Smooth muscle cell (in vitro differentiated cells): ENCODE data around the gene PRSS12. TPM values are rescaled to one million over a fixed set of nuclear protein-coding genes. Genes with fewer than 3 reads are reported as not detected.
A peak's percentile ranks its signal among the peaks of the same experiment; 100 is the strongest.
"Not testable (repeated sequence)": the region's sequence is repeated elsewhere in the genome, so short reads cannot be mapped to it uniquely, and the experiment has no call there.

Source experiments
- DNase-seq: peaks from one replicate; lab custom pipeline; 2025; ENCODE audit not compliant: unreplicated experiment; lab: John Stamatoyannopoulos, UW
- H2AFZ ChIP-seq: fragments of 200-600 bp; sonication (generic); 2 replicates; pipeline ENCODE4 v1.6.0; 2016; ENCODE audit warnings: antibody characterized with exemption, low read depth, mild to moderate bottlenecking
- H3F3A ChIP-seq: fragments of 200-600 bp; sonication (generic); 2 replicates; pipeline ENCODE4 v1.6.0; 2017; ENCODE audit warnings: antibody characterized with exemption, low read depth
- H3K27ac ChIP-seq: fragments of 200-600 bp; sonication (generic); 2 replicates; pipeline ENCODE4 v1.5.1; 2016; ENCODE audit warnings: low read depth, mild to moderate bottlenecking
- H3K27me3 ChIP-seq: fragments of 200-600 bp; sonication (generic); 2 replicates; pipeline ENCODE4 v1.6.1; 2016; ENCODE audit warnings: low read depth, mild to moderate bottlenecking
- H3K36me3 ChIP-seq: fragments of 200-600 bp; sonication (generic); 2 replicates; pipeline ENCODE4 v1.5.1; 2016; ENCODE audit warnings: low read depth
- H3K4me1 ChIP-seq: fragments of 200-600 bp; sonication (generic); 2 replicates; pipeline ENCODE4 v1.5.1; 2016; ENCODE audit warnings: low read depth
- H3K4me2 ChIP-seq: fragments of 200-600 bp; sonication (generic); 2 replicates; pipeline ENCODE4 v1.6.0; 2016; ENCODE audit warnings: mild to moderate bottlenecking
- H3K4me3 ChIP-seq: fragments of 200-600 bp; sonication (generic); 2 replicates; pipeline ENCODE4 v1.5.1; 2016; ENCODE audit warnings: mild to moderate bottlenecking
- H3K79me2 ChIP-seq: fragments of 200-600 bp; sonication (generic); 2 replicates; pipeline ENCODE4 v1.6.0; 2016; ENCODE audit warnings: low read depth, mild to moderate bottlenecking
- H3K9ac ChIP-seq: fragments of 200-600 bp; sonication (generic); 2 replicates; pipeline ENCODE4 v1.6.0; 2016; ENCODE audit warnings: low read depth
- H3K9me3 ChIP-seq: fragments of 200-600 bp; sonication (generic); replicated peaks from 2 replicates; pipeline ENCODE4 v1.5.1; 2016; ENCODE audit warnings: low read depth
- H4K20me1 ChIP-seq: fragments of 200-600 bp; sonication (generic); 2 replicates; pipeline ENCODE4 v1.6.0; 2016; ENCODE audit warnings: low read depth
- CTCF ChIP-seq: fragments of 200-600 bp; sonication (generic); IDR thresholded peaks from 2 replicates; pipeline ENCODE4 v1.5.1; 2017; ENCODE audit warnings: borderline replicate concordance, mild to moderate bottlenecking, antibody characterized with exemption; ENCODE audit not compliant: insufficient read depth, poor library complexity, severe bottlenecking
- WGBS: methylation state at CpG from one replicate; pipeline ENCODE4 v1.1.7; 2016; ENCODE audit warnings: low lambda C conversion rate; 5-methylcytosine and 5-hydroxymethylcytosine counted together
- polyA plus RNA-seq: library from polyadenylated mRNA; unstranded; fragments of >200 nt; fragmentation: Nextera tagmentation; extraction: Ambion mirVana; gene quantifications from 2 replicates; pipeline ENCODE4 v1.2.1, GENCODE V29; 2016
- total RNA-seq: library from RNA; depleted of rRNA; stranded (reverse); fragments of >200 nt; gene quantifications from 2 replicates; pipeline ENCODE4 v1.2.3, GENCODE V29; 2014

PRSS12 gene
- total RNA-seq, result 18.8 and 24.5 TPM in 2 replicates
- 9.9 and 28.3 TPM in 2 replicates for polyA plus RNA-seq

GRCh38 chr4:118352843-118353533 lies at the start of gene PRSS12:
TSS of gene PRSS12 (minus strand) at chr4:118353003. CDS start at chr4:118352720, 283 bp downstream.
- Histone ChIP-seq H3K4me1 (peaks cover 4% of the 10 kb centered on the region), H3F3A (no peaks in the 10 kb centered on the region), H3K36me3 (no peaks in the 10 kb centered on the region), H3K27me3 (peaks cover 36% of the 10 kb centered on the region), H4K20me1 (no peaks in the 10 kb centered on the region), H2AFZ (peak within 1 kb of the TSS; percentile 98), H3K9ac (peak within 1 kb of the TSS; percentile 41), H3K27ac (no peak within 1 kb of the TSS), H3K4me2 (peak within 1 kb of the TSS; percentile 99), H3K4me3 (peak within 1 kb of the TSS; percentile 70), H3K9me3 (no peaks in the 10 kb centered on the region), H3K79me2 (no peaks in the 10 kb centered on the region)
- peak; percentile 80 for TF ChIP-seq CTCF
- WGBS, result 4% methylated on average over 47 of the region's 59 CpGs
- DNase-seq, result peak; percentile 8

- Histone ChIP-seq H3K9ac (no peak overlapping the region), H3K27ac (peak overlapping the region; percentile 37), H3K36me3 (no peaks in the 10 kb centered on the region), H3K4me1 (peaks cover 19% of the 10 kb centered on the region), H3K4me3 (no peak overlapping the region), H3K79me2 (no peaks in the 10 kb centered on the region), H3K4me2 (peak overlapping the region; percentile 64), H3K27me3 (no peaks in the 10 kb centered on the region), H4K20me1 (no peaks in the 10 kb centered on the region), H3F3A (no peaks in the 10 kb centered on the region), H2AFZ (peak overlapping the region; percentile 24), H3K9me3 (no peaks in the 10 kb centered on the region)
- DNase-seq, result no peak
- no peak for TF ChIP-seq CTCF
- 62% methylated on average over 3 of the region's 3 CpGs for WGBS
Observed at GRCh38 chr4:118400356-118400755, 47.6 kb upstream of the PRSS12 start.

GRCh38 chr4:118399883-118400282 lies 47.1 kb upstream of the PRSS12 start:
- H3K27me3 ChIP-seq, H3K79me2 ChIP-seq, DNase-seq, H3K9ac ChIP-seq, H3K4me3 ChIP-seq, H4K20me1 ChIP-seq, H3K9me3 ChIP-seq, H3K36me3 ChIP-seq, H2AFZ ChIP-seq, H3F3A ChIP-seq: not testable (repeated sequence)
- WGBS, result 16% methylated on average over 4 of the region's 4 CpGs
- peak overlapping the region; percentile 85 for H3K27ac ChIP-seq
- H3K4me1 ChIP-seq, result peaks cover 19% of the 10 kb centered on the region
- peak overlapping the region; percentile 64 for H3K4me2 ChIP-seq

GRCh38 chr4:118398226-118399090 lies 45.7 kb upstream of the PRSS12 start:
- no peak overlapping the region for H3K4me2 ChIP-seq
- H3F3A ChIP-seq, result no peaks in the 10 kb centered on the region
- H3K27ac ChIP-seq, result peak overlapping the region; percentile 85
- no peak for TF ChIP-seq CTCF
- no peaks in the 10 kb centered on the region for H3K36me3 ChIP-seq
- H3K4me1 ChIP-seq, result peaks cover 19% of the 10 kb centered on the region
- DNase-seq, result no peak
- H3K79me2 ChIP-seq, result no peaks in the 10 kb centered on the region
- no peak overlapping the region for H3K9ac ChIP-seq
- WGBS, result 68% methylated on average over 5 of the region's 5 CpGs
- H4K20me1 ChIP-seq, result no peaks in the 10 kb centered on the region
- H2AFZ ChIP-seq, result peak overlapping the region; percentile 20
- H3K27me3 ChIP-seq, result no peaks in the 10 kb centered on the region
- no peaks in the 10 kb centered on the region for H3K9me3 ChIP-seq
- H3K4me3 ChIP-seq, result no peak overlapping the region
